Lower leg skin (tissue), 4 donors: ENCODE data around the gene RPL7A. TPM values are rescaled to one million over a fixed set of nuclear protein-coding genes. Genes with fewer than 3 reads are reported as not detected.

Experiments
- DNase-seq, 2 donors: peaks; one replicate each; pipeline ENCODE4 v3.0.0-alpha.2; 2019; ENCODE audit warnings: low spot score in 2 of 2
- H3K4me3 ChIP-seq: fragments of 200-600 bp; sonication (generic); 2 replicates; pipeline ENCODE4 v1.5.1; 2017; ENCODE audit warnings: mild to moderate bottlenecking, low read depth; ENCODE audit not compliant: poor library complexity, severe bottlenecking
- CTCF ChIP-seq, 3 donors: fragments of 450-650 bp; IDR thresholded peaks; one replicate each; pipeline ENCODE4 v1.5.1; 2016; ENCODE audit warnings: antibody characterized with exemption in 3 of 3, mild to moderate bottlenecking in 3 of 3, moderate library complexity in 2 of 3
- POLR2A ChIP-seq, 2 donors: fragments of 450-650 bp; IDR thresholded peaks; one replicate each; pipeline ENCODE4 v1.6.1; 2016 to 2017; ENCODE audit warnings: antibody characterized with exemption in 2 of 2, mild to moderate bottlenecking in 1 of 2, moderate library complexity in 1 of 2
- WGBS, 2 donors: methylation state at CpG; one replicate each; pipeline ENCODE4 v1.1.5; 2018; 5-methylcytosine and 5-hydroxymethylcytosine counted together
- intact Hi-C: fragments of 100-400 bp; cut with DNase I; formaldehyde crosslinking; loops from one replicate; pipeline ENCODE4 v1.15.0; 2023; ENCODE audit warnings: low total_unique reads
- total RNA-seq, 4 donors: library from RNA; depleted of rRNA; stranded (reverse); fragments of >200 nt; gene quantifications; one replicate each; pipeline ENCODE4 v1.1.0, GENCODE V29; 2016

The RPL7A gene
- total RNA-seq, 4 donors from 2014 or later = 2,005 to 2,991 (median 2,631) TPM

DNA sequence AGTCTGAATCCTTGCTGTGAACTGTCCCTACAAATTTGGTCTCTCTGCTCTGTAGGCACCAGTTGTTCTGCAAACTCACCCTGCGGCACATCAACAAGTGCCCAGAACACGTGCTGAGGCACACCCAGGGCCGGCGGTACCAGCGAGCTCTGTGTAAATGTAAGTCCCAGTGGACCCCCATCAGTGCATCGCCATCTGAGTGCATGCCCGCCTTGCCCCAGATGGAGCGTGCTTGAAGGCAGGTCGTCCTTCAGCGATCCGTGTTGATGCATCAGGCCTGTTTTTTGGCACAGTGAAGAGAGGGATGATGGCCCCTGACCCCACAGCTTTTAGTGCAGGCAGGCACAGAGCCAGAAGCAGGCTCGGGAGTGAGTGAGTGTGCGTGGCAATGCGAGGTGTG, 9.6 kb downstream of the RPL7A start:
- intact Hi-C loops = no loop called here
- H3K4me3 ChIP-seq = no peak overlapping the region
- TF ChIP-seq POLR2A (IDR thresholded peaks at IDR 0.05) (no peak), CTCF (IDR thresholded peaks at IDR 0.05) (no peak)
- DNase-seq = no peak
- 63 to 77% methylated on average over 6 to 12 of the region's 14 CpGs for WGBS, 2 donors

DNA sequence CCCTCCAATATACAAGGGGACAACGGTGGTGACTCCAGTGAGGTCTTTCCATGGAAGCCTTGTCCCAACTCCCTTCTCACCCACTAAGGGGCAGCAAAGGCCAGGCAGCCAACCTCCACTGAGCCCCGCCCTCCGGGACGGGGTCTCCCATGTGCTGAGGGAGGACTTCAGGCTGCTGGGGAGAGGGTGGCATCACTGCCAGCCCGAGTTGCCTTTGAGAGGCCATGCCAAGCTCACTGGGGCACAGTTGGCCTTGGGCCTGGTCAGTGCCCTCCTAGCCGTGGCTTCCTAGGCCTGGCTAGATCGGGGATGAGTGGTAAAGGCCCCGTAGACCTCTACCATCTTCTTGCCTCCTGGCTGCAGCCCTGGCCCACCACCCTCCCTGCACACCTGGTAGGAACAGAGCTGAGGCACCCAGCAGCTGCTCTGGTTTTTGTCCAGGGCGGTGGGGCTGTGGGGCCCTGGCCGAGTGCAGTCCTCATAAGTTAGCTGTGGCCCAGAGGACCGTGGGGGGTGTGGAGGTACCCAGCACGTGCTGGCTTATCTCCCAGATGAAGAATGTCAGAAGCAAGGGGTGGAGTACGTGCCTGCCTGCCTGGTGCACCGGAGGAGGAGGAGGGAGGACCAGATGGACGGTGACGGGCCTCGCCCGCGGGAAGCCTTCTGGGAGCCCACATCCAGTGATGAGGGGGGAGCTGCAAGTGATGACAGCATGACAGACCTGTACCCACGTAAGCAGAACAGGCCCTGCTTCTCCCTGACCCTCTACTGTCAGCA, 11.6 kb downstream of the RPL7A start:
- intact Hi-C loops = no loop called here
- 52 to 53% methylated on average over 20 of the region's 20 CpGs for WGBS, 2 donors
- no peak for DNase-seq
- no peak for TF ChIP-seq CTCF (IDR thresholded peaks at IDR 0.05)
- TF ChIP-seq POLR2A (IDR thresholded peaks at IDR 0.05) = no peak
- no peak overlapping the region for H3K4me3 ChIP-seq

GRCh38 chr9:133360400-133361393, 12.7 kb downstream of the RPL7A start:
- DNase-seq = no peak
- 81 to 83% methylated on average over 21 of the region's 21 CpGs for WGBS, 2 donors
- intact Hi-C loops = no loop called here
- H3K4me3 ChIP-seq = no peak overlapping the region
- no peak for TF ChIP-seq POLR2A (IDR thresholded peaks at IDR 0.05)
- no peak for TF ChIP-seq CTCF (IDR thresholded peaks at IDR 0.05)

GRCh38 chr9:133361507-133362092, 13.6 kb downstream of the RPL7A start:
- DNase-seq = no peak
- intact Hi-C loops = no loop called here
- WGBS, 2 donors = 70 to 71% methylated on average over 13 of the region's 13 CpGs
- TF ChIP-seq POLR2A (IDR thresholded peaks at IDR 0.05) (no peak), CTCF (IDR thresholded peaks at IDR 0.05) (no peak)
- H3K4me3 ChIP-seq = no peak overlapping the region

GRCh38 chr9:133362359-133363044, 14.5 kb downstream of the RPL7A start:
- no peak overlapping the region for H3K4me3 ChIP-seq
- no peak for DNase-seq
- TF ChIP-seq CTCF (IDR thresholded peaks at IDR 0.05) (no peak), POLR2A (IDR thresholded peaks at IDR 0.05) (no peak)
- 64 to 67% methylated on average over 15 of the region's 15 CpGs for WGBS, 2 donors
- intact Hi-C loops = no loop called here
